NCI-H82 treated with DMSO at 0.1 percent for 48 hours (cell line): ENCODE results near the gene CEMP1.

ENCODE experiments used
- DNase-seq: peaks from one replicate; lab custom pipeline; 2025; ENCODE audit not compliant: unreplicated experiment; lab: John Stamatoyannopoulos, UW

CEMP1 gene

GRCh38 chr16:2505695-2506094 lies 25.5 kb downstream of the CEMP1 start:
- DNase-seq: no peak

- no peak for DNase-seq
Measured at GRCh38 chr16:2501946-2502895, 29.0 kb downstream of the CEMP1 start.

- DNase-seq: peak; percentile 83
Measured at GRCh38 chr16:2500918-2501750, 30.1 kb downstream of the CEMP1 start.

- no peak for DNase-seq
Measured at GRCh38 chr16:2500430-2500917, 30.7 kb downstream of the CEMP1 start.

- no peak for DNase-seq
Measured at GRCh38 chr16:2499890-2500429, 31.2 kb downstream of the CEMP1 start.

GRCh38 chr16:2499454-2499853 lies 31.8 kb downstream of the CEMP1 start:
- DNase-seq: no peak

- no peak for DNase-seq
Measured at GRCh38 chr16:2498531-2499253, 32.5 kb downstream of the CEMP1 start.

GRCh38 chr16:2497695-2498484 lies 33.3 kb downstream of the CEMP1 start:
- no peak for DNase-seq

- no peak for DNase-seq
Measured at GRCh38 chr16:2497116-2497630, 34.0 kb downstream of the CEMP1 start.

GRCh38 chr16:2496223-2497115 lies 34.7 kb downstream of the CEMP1 start:
- DNase-seq: no peak

- no peak for DNase-seq
Measured at GRCh38 chr16:2495041-2495440, 36.2 kb downstream of the CEMP1 start.

- no peak for DNase-seq
Measured at GRCh38 chr16:2494616-2495015, 36.6 kb downstream of the CEMP1 start.

GRCh38 chr16:2493605-2494004 lies 37.6 kb downstream of the CEMP1 start:
- DNase-seq: no peak

- no peak for DNase-seq
Measured at GRCh38 chr16:2492292-2492691, 38.9 kb downstream of the CEMP1 start.

- no peak for DNase-seq
Measured at GRCh38 chr16:2490190-2491105, 40.8 kb downstream of the CEMP1 start.

- no peak for DNase-seq
Measured at GRCh38 chr16:2489581-2489980, 41.6 kb downstream of the CEMP1 start.

- DNase-seq: no peak
Measured at GRCh38 chr16:2487903-2488531, 43.2 kb downstream of the CEMP1 start.
